ENCODE results near the gene PARVB.

PARVB gene

DNA sequence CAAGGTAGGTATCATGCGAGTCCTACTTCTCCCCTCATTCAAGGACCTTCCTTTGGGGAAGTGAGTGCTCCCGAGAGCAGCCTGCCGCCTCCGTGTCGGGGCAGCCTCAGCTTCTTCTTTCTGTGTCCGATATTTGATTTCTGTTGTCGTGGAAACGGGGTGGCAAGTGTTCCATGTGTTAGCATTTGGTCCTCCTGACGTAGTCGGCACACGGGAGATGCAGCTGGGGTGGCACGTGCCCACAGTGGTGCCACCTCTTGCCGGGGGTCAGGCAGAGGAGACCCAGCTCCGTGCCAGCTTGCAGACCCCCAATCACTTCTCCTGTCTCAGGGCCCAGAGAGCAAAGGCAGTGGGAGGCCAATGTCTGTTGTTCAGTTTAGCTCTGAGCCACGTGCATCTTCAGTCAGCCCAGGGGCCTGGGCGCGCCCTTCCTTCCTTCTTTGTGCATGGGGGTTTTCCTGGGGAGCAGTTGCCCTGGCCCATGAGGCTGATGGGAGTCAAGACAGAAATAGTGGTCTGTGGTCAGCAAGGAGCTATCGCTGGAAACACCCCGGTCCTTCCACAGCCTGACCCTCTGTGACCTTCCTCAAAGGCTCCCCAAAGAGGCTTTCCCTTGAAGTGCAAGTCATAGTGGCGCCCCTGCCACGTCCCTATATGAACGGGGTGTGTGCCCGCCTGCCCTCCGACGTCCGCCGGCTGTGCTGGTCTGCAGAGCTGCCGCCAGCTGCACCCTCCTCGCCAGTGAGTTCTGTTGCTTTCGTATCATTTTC, 44.5 kb downstream of the PARVB start:
- H3K4me2 ChIP-seq (ENCODE audit: low read length), result peak overlapping the region; percentile 24; the same call in 1 of the 2 replicates

GRCh38 chr22:44070029-44070428, 45.9 kb downstream of the PARVB start:
- Histone ChIP-seq H3K36me3 (ENCODE audit: insufficient read depth, low read length) (no peaks in the 10 kb centered on the region), H3K4me1 (ENCODE audit: insufficient read depth, low read length, severe bottlenecking) (peaks cover 51% of the 10 kb centered on the region), H3K4me2 (ENCODE audit: low read length) (no peak overlapping the region), H3K27ac (ENCODE audit: low read depth, low read length, poor library complexity, severe bottlenecking) (no peak overlapping the region), H3K9me2 (ENCODE audit: low read depth, low read length) (no peaks in the 10 kb centered on the region), H3K79me2 (ENCODE audit: insufficient read depth, low read length) (no peaks in the 10 kb centered on the region), H3K4me3 (ENCODE audit: low read depth, low read length, poor library complexity, severe bottlenecking) (no peak overlapping the region), H3K9me3 (ENCODE audit: low read length) (no peaks in the 10 kb centered on the region), H3K9ac (ENCODE audit: low read length) (no peak overlapping the region), H4K20me1 (ENCODE audit: insufficient read depth, low read length) (no peaks in the 10 kb centered on the region), H2AFZ (ENCODE audit: low read length) (no peak overlapping the region), H3F3A (ENCODE audit: insufficient read depth, low read length) (no peaks in the 10 kb centered on the region), H3K27me3 (ENCODE audit: insufficient read depth, low read length) (no peaks in the 10 kb centered on the region)
- no peak for TF ChIP-seq CTCF (IDR thresholded peaks at IDR 0.05; ENCODE audit: low read length)
- TF ChIP-seq EZH2 (IDR thresholded peaks at IDR 0.05; ENCODE audit: borderline replicate concordance, low read length), result no peak

More for the DNA sequence above, 44.5 kb downstream of the PARVB start:
- H3K9me3 ChIP-seq (ENCODE audit: low read length), result no peaks in the 10 kb centered on the region
- H3K4me1 ChIP-seq (ENCODE audit: insufficient read depth, low read length, severe bottlenecking), result peaks cover 50% of the 10 kb centered on the region
- H3K79me2 ChIP-seq (ENCODE audit: insufficient read depth, low read length), result no peaks in the 10 kb centered on the region
- H3F3A ChIP-seq (ENCODE audit: insufficient read depth, low read length), result no peaks in the 10 kb centered on the region
- H3K9ac ChIP-seq (ENCODE audit: low read length), result no peak overlapping the region; the same call in 1 of the 2 replicates
- H3K9me2 ChIP-seq (ENCODE audit: low read depth, low read length), result no peaks in the 10 kb centered on the region
- H3K27me3 ChIP-seq (ENCODE audit: insufficient read depth, low read length), result no peaks in the 10 kb centered on the region
- H3K4me3 ChIP-seq (ENCODE audit: low read depth, low read length, poor library complexity, severe bottlenecking), result no peak overlapping the region
- no peak for TF ChIP-seq CTCF (IDR thresholded peaks at IDR 0.05; ENCODE audit: low read length)
- no peak for TF ChIP-seq EZH2 (IDR thresholded peaks at IDR 0.05; ENCODE audit: borderline replicate concordance, low read length)
- no peaks in the 10 kb centered on the region for H4K20me1 ChIP-seq (ENCODE audit: insufficient read depth, low read length)
- no peaks in the 10 kb centered on the region for H3K36me3 ChIP-seq (ENCODE audit: insufficient read depth, low read length)
- H2AFZ ChIP-seq (ENCODE audit: low read length), result no peak overlapping the region
- peak overlapping the region; percentile 68 for H3K27ac ChIP-seq (ENCODE audit: low read depth, low read length, poor library complexity, severe bottlenecking)

DNA sequence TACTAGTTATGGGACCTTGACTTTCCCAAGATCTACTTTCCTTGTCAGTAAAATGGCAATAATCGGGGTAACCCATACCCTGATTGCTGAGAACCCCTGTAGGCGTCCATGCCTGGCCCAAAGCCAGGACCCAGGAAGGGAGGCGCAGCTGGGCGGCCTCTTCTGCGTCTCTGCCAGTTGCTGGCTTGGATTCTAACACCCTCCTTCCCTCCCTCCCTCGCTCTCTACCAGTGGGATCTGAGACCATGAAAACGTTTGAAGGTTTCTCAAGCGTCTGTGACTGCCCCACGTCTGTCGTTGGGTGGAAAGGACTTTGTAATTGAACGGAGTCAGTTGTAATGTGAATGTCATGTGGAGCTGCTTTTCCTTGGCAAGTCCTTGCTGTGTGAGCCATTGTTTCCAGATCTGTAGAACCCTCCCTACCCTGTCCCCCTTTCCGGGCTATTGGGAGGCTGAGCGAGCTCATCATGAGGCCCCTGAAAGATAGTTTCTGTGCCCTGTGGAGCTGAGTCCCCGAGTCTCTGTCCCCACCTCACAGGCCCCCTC, 47.8 kb downstream of the PARVB start:
- Histone ChIP-seq H3K27ac (ENCODE audit: low read depth, low read length, poor library complexity, severe bottlenecking) (no peak overlapping the region), H3F3A (ENCODE audit: insufficient read depth, low read length) (no peaks in the 10 kb centered on the region), H3K4me1 (ENCODE audit: insufficient read depth, low read length, severe bottlenecking) (peaks cover 58% of the 10 kb centered on the region), H4K20me1 (ENCODE audit: insufficient read depth, low read length) (no peaks in the 10 kb centered on the region), H2AFZ (ENCODE audit: low read length) (no peak overlapping the region), H3K36me3 (ENCODE audit: insufficient read depth, low read length) (no peaks in the 10 kb centered on the region), H3K9me3 (ENCODE audit: low read length) (no peaks in the 10 kb centered on the region), H3K27me3 (ENCODE audit: insufficient read depth, low read length) (no peaks in the 10 kb centered on the region), H3K4me2 (ENCODE audit: low read length) (no peak overlapping the region), H3K79me2 (ENCODE audit: insufficient read depth, low read length) (no peaks in the 10 kb centered on the region), H3K9me2 (ENCODE audit: low read depth, low read length) (no peaks in the 10 kb centered on the region), H3K9ac (ENCODE audit: low read length) (no peak overlapping the region), H3K4me3 (ENCODE audit: low read depth, low read length, poor library complexity, severe bottlenecking) (no peak overlapping the region)
- TF ChIP-seq EZH2 (IDR thresholded peaks at IDR 0.05; ENCODE audit: borderline replicate concordance, low read length), result no peak
- no peak for TF ChIP-seq CTCF (IDR thresholded peaks at IDR 0.05; ENCODE audit: low read length)

All from OCI-LY1 (cell line).